B cell (primary cell): Measurements from ENCODE around the gene APOE.

Source experiments
- CTCF ChIP-seq: fragments of 200-600 bp; IDR thresholded peaks from one replicate; pipeline ENCODE4 v1.8.0; 2022; ENCODE audit warnings: antibody characterized with exemption, mild to moderate bottlenecking
- EZH2 ChIP-seq: IDR thresholded peaks from 2 replicates; pipeline ENCODE4 v1.6.1; 2012; ENCODE audit warnings: borderline replicate concordance, low read depth, mild to moderate bottlenecking, moderate library complexity, low read length; ENCODE audit not compliant: insufficient read depth, poor library complexity, severe bottlenecking

DNA sequence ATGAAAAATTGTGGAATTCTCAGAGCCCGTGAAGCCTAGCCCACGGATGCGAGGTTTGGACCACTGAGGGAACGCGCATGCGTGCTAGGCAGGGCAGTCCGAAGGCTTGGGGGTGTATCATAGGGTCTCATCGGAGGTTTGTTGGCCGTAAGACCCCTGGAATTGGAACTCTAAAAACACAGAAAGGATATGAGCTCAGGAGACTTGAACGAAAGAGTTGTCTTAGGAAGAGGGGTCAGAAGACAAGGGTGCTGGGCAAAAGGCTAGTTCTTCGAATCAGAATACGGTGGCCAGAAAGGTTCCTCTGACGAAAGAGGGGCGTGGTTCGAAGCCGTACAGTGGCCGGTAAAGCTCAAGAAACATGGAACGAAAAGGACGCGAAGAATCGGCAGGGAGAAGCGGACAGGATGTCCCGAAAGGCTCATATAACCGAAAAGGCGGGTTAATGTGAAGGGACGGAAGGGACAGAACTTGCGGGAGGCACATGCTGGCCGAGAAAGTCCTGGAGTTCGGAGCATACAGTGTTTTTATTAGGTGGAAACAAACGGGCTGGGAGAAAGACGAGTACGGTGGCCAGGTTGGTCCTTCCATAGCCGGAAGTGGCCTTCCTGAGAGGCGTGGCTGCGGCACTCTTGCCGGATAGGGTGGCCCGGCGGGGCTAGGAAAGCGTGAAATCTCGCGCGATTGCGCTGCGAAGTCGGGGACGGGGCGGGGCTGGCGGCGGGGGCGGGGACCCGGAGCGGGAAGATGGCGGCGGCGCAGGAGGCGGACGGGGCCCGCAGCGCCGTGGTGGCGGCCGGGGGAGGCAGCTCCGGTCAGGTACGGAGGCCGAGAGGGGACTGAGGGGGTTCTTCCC is 49.3 kb downstream of the APOE start, which contains the start of gene CLPTM1:
- TF ChIP-seq CTCF, result no peak
- TF ChIP-seq EZH2, result no peak
